ENCODE measurements around the gene MYOF.

- TF ChIP-seq CTCF (conservative IDR thresholded peaks at IDR 0.05) (no peak), ZFX (IDR thresholded peaks at IDR 0.05) (no peak)
Observed at GRCh38 chr10:93346108-93346507, 136.0 kb downstream of the MYOF start.

All from C4-2B (cell line).